SK-N-SH treated with all-trans-retinoic acid at 6 μM for 48 hours (cell line): ENCODE results near the gene FGF19.

Source experiments
- ATAC-seq: fragments of 200-7000 bp; cut with Tn5 transposase; 3 replicates; pipeline ENCODE4 v1.9.1; 2020; ENCODE audit warnings: mild to moderate bottlenecking, moderate library complexity
- ARNTL ChIP-seq: fragments of 450-650 bp; formaldehyde crosslinking; IDR thresholded peaks from 2 replicates; pipeline ENCODE4 v1.5.0; 2020; ENCODE audit warnings: low read depth, mild to moderate bottlenecking, moderate library complexity, borderline replicate concordance
- BACH2 ChIP-seq: fragments of 250-450 bp; sonication (Bioruptor Pico); IDR thresholded peaks from 2 replicates; pipeline ENCODE4 v1.9.0; 2021; ENCODE audit warnings: mild to moderate bottlenecking, borderline replicate concordance
- CSDC2 ChIP-seq: fragments of 250-450 bp; sonication (Bioruptor Pico); IDR thresholded peaks from 2 replicates; pipeline ENCODE4 v1.5.0; 2020; ENCODE audit warnings: mild to moderate bottlenecking, moderate library complexity
- ESRRG ChIP-seq: fragments of 250-450 bp; sonication (Bioruptor Pico); IDR thresholded peaks from 2 replicates; pipeline ENCODE4 v1.6.1; 2021; ENCODE audit warnings: mild to moderate bottlenecking
- GLIS3 ChIP-seq: fragments of 250-450 bp; sonication (Bioruptor Pico); IDR thresholded peaks from 2 replicates; pipeline ENCODE4 v1.5.0; 2020; ENCODE audit warnings: mild to moderate bottlenecking, moderate library complexity
- ISL1 ChIP-seq: fragments of 250-450 bp; sonication (Bioruptor Pico); IDR thresholded peaks from 2 replicates; pipeline ENCODE4 v2.1.2; 2022; ENCODE audit warnings: mild to moderate bottlenecking, moderate library complexity
- OSR1 ChIP-seq: fragments of 250-450 bp; sonication (Bioruptor Pico); IDR thresholded peaks from 2 replicates; pipeline ENCODE4 v1.8.0; 2022; ENCODE audit warnings: moderate library complexity, mild to moderate bottlenecking, inconsistent platforms
- PPARA ChIP-seq: fragments of 250-450 bp; sonication (Bioruptor Pico); IDR thresholded peaks from 2 replicates; pipeline ENCODE4 v1.5.0; 2020; ENCODE audit warnings: mild to moderate bottlenecking, borderline replicate concordance
- RARB ChIP-seq: fragments of 250-450 bp; sonication (Bioruptor Pico); IDR thresholded peaks from 2 replicates; pipeline ENCODE4 v1.8.0; 2021; ENCODE audit warnings: mild to moderate bottlenecking, moderate library complexity
- SNAI2 ChIP-seq: fragments of 250-450 bp; sonication (Bioruptor Pico); IDR thresholded peaks from 2 replicates; pipeline ENCODE4 v1.5.0; 2020; ENCODE audit warnings: mild to moderate bottlenecking, moderate library complexity
- TOX ChIP-seq: fragments of 250-450 bp; sonication (Bioruptor Pico); IDR thresholded peaks from 2 replicates; pipeline ENCODE4 v1.8.0; 2021; ENCODE audit warnings: mild to moderate bottlenecking, moderate library complexity, borderline replicate concordance
- ZC3H10 ChIP-seq: fragments of 250-450 bp; sonication (Bioruptor Pico); IDR thresholded peaks from 2 replicates; pipeline ENCODE4 v1.5.1; 2021; ENCODE audit warnings: mild to moderate bottlenecking, moderate library complexity
- ZFP3 ChIP-seq: fragments of 250-450 bp; sonication (Bioruptor Pico); IDR thresholded peaks from 2 replicates; pipeline ENCODE4 v1.5.0; 2020; ENCODE audit warnings: mild to moderate bottlenecking, moderate library complexity
- ZFP30 ChIP-seq: fragments of 450-650 bp; formaldehyde crosslinking; IDR thresholded peaks from 2 replicates; pipeline ENCODE4 v1.5.0; 2022; ENCODE audit warnings: mild to moderate bottlenecking, moderate library complexity
- ZNF70 ChIP-seq: fragments of 450-650 bp; formaldehyde crosslinking; IDR thresholded peaks from 2 replicates; pipeline ENCODE4 v1.5.0; 2020; ENCODE audit warnings: mild to moderate bottlenecking, moderate library complexity
- ZNF8 ChIP-seq: fragments of 450-650 bp; formaldehyde crosslinking; IDR thresholded peaks from 2 replicates; pipeline ENCODE4 v1.5.0; 2020; ENCODE audit warnings: mild to moderate bottlenecking, moderate library complexity
- TF ChIP-seq, protein P1 (sequence below): fragments of 250-450 bp; sonication (Bioruptor Pico); IDR thresholded peaks from 2 replicates; pipeline ENCODE4 v1.8.0; 2020; ENCODE audit warnings: mild to moderate bottlenecking, moderate library complexity, borderline replicate concordance
- TF ChIP-seq, protein P2 (sequence below): fragments of 250-450 bp; sonication (Bioruptor Pico); IDR thresholded peaks from 2 replicates; pipeline ENCODE4 v1.5.1; 2020; ENCODE audit warnings: low read depth, mild to moderate bottlenecking, moderate library complexity
- TF ChIP-seq, protein P3 (sequence below): fragments of 250-450 bp; sonication (Bioruptor Pico); IDR thresholded peaks from 2 replicates; pipeline ENCODE4 v1.5.1; 2021; ENCODE audit warnings: mild to moderate bottlenecking, moderate library complexity
- TF ChIP-seq, protein P4 (sequence below): fragments of 250-450 bp; sonication (Bioruptor Pico); IDR thresholded peaks from 2 replicates; pipeline ENCODE4 v1.5.0; 2020; ENCODE audit warnings: mild to moderate bottlenecking, moderate library complexity
- TF ChIP-seq, protein P5 (sequence below): fragments of 250-450 bp; sonication (Bioruptor Pico); IDR thresholded peaks from 2 replicates; pipeline ENCODE4 v1.8.0; 2021; ENCODE audit warnings: low read depth, mild to moderate bottlenecking, moderate library complexity, borderline replicate concordance

FGF19 gene

DNA sequence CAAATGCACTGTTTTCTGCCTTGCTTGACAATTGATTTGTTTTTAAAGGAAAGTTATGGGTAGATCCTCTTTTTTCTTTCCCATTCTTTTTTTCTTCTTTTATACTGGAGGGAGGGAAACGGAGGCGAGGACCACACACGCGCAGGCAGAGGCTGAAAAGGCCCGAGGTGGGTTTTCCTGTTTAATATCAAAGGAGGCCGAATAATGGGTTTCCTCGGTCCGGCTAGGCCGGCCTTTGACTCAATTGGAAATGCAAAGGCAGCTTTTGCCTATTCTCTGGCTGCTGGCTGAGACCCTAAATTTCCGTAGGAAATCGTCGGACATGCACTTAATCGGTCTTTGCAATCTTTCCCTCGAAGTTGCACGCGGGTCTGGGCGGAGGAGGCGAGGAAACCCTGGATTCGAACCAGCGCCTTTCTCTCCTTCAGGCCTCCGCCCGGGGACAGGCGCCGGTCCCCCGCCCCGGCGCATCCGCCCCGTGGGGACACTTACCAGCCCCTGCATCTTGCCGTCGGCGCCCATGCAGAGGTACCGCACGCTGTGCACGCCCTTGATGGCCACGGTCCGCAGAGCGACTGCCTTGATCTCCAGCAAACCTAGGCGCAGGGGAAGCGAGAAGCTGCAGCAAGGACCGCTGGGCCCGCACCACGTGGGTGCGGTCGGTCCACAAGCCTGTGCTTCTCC, 911 bp downstream of the FGF19 start:
- TF ChIP-seq, protein P1, sequence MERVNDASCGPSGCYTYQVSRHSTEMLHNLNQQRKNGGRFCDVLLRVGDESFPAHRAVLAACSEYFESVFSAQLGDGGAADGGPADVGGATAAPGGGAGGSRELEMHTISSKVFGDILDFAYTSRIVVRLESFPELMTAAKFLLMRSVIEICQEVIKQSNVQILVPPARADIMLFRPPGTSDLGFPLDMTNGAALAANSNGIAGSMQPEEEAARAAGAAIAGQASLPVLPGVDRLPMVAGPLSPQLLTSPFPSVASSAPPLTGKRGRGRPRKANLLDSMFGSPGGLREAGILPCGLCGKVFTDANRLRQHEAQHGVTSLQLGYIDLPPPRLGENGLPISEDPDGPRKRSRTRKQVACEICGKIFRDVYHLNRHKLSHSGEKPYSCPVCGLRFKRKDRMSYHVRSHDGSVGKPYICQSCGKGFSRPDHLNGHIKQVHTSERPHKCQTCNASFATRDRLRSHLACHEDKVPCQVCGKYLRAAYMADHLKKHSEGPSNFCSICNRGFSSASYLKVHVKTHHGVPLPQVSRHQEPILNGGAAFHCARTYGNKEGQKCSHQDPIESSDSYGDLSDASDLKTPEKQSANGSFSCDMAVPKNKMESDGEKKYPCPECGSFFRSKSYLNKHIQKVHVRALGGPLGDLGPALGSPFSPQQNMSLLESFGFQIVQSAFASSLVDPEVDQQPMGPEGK (CRISPR knock-in tag), result no peak
- TF ChIP-seq ISL1 (CRISPR knock-in tag), result no peak
- TF ChIP-seq ZFP30 (CRISPR knock-in tag), result no peak
- no peak for TF ChIP-seq SNAI2 (CRISPR knock-in tag)
- TF ChIP-seq ARNTL (CRISPR knock-in tag), result no peak
- no peak for TF ChIP-seq RARB
- no peak for TF ChIP-seq ZFP3 (CRISPR knock-in tag)
- TF ChIP-seq ESRRG (CRISPR knock-in tag), result no peak
- TF ChIP-seq ZNF8 (CRISPR knock-in tag), result no peak
- TF ChIP-seq OSR1 (CRISPR knock-in tag), result no peak
- TF ChIP-seq ZC3H10, result no peak
- no peak for TF ChIP-seq BACH2
- TF ChIP-seq, protein P2, sequence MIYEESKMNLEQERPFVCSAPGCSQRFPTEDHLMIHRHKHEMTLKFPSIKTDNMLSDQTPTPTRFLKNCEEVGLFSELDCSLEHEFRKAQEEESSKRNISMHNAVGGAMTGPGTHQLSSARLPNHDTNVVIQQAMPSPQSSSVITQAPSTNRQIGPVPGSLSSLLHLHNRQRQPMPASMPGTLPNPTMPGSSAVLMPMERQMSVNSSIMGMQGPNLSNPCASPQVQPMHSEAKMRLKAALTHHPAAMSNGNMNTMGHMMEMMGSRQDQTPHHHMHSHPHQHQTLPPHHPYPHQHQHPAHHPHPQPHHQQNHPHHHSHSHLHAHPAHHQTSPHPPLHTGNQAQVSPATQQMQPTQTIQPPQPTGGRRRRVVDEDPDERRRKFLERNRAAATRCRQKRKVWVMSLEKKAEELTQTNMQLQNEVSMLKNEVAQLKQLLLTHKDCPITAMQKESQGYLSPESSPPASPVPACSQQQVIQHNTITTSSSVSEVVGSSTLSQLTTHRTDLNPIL (CRISPR knock-in tag), result no peak
- no peak for TF ChIP-seq PPARA (CRISPR knock-in tag)

DNA sequence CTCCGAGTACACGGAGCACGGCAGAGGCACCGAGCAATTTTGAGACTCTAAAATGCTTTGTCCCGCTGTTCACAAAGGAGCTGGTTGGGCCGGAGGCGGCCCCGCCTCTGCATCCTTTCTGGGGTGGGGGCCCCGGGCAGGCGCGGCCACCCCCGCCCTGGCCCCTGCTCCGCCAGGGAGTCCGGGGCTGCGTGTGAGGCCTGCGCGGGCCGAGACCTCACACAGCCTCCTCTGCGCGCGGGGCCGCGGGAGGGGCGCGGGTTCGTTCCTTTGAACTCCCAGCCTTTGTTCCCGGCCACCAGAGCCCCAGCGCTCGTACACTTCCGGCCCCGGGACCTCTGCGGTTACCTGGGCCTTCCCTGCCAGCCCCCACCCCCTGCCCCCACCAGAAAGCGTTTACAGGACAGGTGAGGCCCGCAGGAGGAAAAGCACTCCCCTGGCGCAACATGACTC, 1.6 kb downstream of the FGF19 start:
- no peak for TF ChIP-seq OSR1 (CRISPR knock-in tag)
- no peak for TF ChIP-seq ISL1 (CRISPR knock-in tag)
- TF ChIP-seq ZC3H10, result no peak
- no peak for TF ChIP-seq ESRRG (CRISPR knock-in tag)
- TF ChIP-seq, protein P1 (CRISPR knock-in tag), result no peak
- TF ChIP-seq, protein P3, sequence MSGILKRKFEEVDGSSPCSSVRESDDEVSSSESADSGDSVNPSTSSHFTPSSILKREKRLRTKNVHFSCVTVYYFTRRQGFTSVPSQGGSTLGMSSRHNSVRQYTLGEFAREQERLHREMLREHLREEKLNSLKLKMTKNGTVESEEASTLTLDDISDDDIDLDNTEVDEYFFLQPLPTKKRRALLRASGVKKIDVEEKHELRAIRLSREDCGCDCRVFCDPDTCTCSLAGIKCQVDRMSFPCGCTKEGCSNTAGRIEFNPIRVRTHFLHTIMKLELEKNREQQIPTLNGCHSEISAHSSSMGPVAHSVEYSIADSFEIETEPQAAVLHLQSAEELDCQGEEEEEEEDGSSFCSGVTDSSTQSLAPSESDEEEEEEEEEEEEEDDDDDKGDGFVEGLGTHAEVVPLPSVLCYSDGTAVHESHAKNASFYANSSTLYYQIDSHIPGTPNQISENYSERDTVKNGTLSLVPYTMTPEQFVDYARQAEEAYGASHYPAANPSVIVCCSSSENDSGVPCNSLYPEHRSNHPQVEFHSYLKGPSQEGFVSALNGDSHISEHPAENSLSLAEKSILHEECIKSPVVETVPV (CRISPR knock-in tag), result no peak
- no peak for TF ChIP-seq ARNTL (CRISPR knock-in tag)
- TF ChIP-seq, protein P4, sequence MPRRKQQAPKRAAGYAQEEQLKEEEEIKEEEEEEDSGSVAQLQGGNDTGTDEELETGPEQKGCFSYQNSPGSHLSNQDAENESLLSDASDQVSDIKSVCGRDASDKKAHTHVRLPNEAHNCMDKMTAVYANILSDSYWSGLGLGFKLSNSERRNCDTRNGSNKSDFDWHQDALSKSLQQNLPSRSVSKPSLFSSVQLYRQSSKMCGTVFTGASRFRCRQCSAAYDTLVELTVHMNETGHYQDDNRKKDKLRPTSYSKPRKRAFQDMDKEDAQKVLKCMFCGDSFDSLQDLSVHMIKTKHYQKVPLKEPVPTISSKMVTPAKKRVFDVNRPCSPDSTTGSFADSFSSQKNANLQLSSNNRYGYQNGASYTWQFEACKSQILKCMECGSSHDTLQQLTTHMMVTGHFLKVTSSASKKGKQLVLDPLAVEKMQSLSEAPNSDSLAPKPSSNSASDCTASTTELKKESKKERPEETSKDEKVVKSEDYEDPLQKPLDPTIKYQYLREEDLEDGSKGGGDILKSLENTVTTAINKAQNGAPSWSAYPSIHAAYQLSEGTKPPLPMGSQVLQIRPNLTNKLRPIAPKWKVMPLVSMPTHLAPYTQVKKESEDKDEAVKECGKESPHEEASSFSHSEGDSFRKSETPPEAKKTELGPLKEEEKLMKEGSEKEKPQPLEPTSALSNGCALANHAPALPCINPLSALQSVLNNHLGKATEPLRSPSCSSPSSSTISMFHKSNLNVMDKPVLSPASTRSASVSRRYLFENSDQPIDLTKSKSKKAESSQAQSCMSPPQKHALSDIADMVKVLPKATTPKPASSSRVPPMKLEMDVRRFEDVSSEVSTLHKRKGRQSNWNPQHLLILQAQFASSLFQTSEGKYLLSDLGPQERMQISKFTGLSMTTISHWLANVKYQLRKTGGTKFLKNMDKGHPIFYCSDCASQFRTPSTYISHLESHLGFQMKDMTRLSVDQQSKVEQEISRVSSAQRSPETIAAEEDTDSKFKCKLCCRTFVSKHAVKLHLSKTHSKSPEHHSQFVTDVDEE (CRISPR knock-in tag), result no peak
- TF ChIP-seq PPARA (CRISPR knock-in tag), result no peak
- no peak for TF ChIP-seq RARB
- TF ChIP-seq ZNF70, result no peak
- no peak for TF ChIP-seq CSDC2 (CRISPR knock-in tag)
- no peak for TF ChIP-seq ZNF8 (CRISPR knock-in tag)
- TF ChIP-seq ZFP3 (CRISPR knock-in tag), result no peak
- TF ChIP-seq GLIS3 (CRISPR knock-in tag), result no peak
- TF ChIP-seq, protein P5, sequence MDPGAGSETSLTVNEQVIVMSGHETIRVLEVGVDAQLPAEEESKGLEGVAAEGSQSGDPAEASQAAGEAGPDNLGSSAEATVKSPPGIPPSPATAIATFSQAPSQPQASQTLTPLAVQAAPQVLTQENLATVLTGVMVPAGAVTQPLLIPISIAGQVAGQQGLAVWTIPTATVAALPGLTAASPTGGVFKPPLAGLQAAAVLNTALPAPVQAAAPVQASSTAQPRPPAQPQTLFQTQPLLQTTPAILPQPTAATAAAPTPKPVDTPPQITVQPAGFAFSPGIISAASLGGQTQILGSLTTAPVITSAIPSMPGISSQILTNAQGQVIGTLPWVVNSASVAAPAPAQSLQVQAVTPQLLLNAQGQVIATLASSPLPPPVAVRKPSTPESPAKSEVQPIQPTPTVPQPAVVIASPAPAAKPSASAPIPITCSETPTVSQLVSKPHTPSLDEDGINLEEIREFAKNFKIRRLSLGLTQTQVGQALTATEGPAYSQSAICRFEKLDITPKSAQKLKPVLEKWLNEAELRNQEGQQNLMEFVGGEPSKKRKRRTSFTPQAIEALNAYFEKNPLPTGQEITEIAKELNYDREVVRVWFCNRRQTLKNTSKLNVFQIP (CRISPR knock-in tag), result no peak
- no peak for TF ChIP-seq BACH2
- no peak for TF ChIP-seq TOX
- no peak for ATAC-seq

More for the DNA sequence above, 911 bp downstream of the FGF19 start:
- ATAC-seq, result no peak
